Body of pancreas (tissue), 4 donors: ENCODE measurements around the gene HNRNPC. TPM values are rescaled to one million over a fixed set of nuclear protein-coding genes. Genes with fewer than 3 reads are reported as not detected.

Experiments
- ATAC-seq: fragments of 150-250 bp; one replicate; pipeline ENCODE4 v1.9.1; 2016
- DNase-seq, 4 donors: peaks; one replicate each; pipeline ENCODE4 v3.0.0-alpha.2; 2019
- H3K27ac ChIP-seq, 4 donors: fragments of 200-600 bp; sonication (generic); 1 replicate in 3 of 4; 2 replicates in 1 of 4; pipeline versions ENCODE4 v1.5.1 to v1.6.1; 2016 to 2019; ENCODE audit warnings: mild to moderate bottlenecking in 1 of 4, mixed read lengths in 1 of 4, moderate library complexity in 1 of 4
- H3K27me3 ChIP-seq, 2 donors: fragments of 200-600 bp; sonication (generic); one replicate each; pipeline ENCODE4 v1.6.0; 2016; ENCODE audit warnings: mild to moderate bottlenecking in 1 of 2
- H3K36me3 ChIP-seq, 2 donors: fragments of 200-600 bp; sonication (generic); replicated peaks in 1 of 2; 2 replicates each; pipeline ENCODE4 v1.5.1; 2016; ENCODE audit warnings: low read depth in 2 of 2; ENCODE audit not compliant: insufficient read depth in 1 of 2
- H3K4me1 ChIP-seq: fragments of 200-600 bp; sonication (generic); one replicate; pipeline ENCODE4 v1.6.0; 2016
- H3K4me3 ChIP-seq, 2 donors: fragments of 200-600 bp; sonication (generic); 1 replicate in 1 of 2; 2 replicates in 1 of 2; pipeline ENCODE4 v1.5.1; 2016 to 2019
- H3K9me3 ChIP-seq, 3 donors: fragments of 200-600 bp; sonication (generic); 1 replicate in 2 of 3; 2 replicates in 1 of 3; pipeline ENCODE4 v1.5.1; 2016
- POLR2A ChIP-seq, 3 donors: fragments of 450-650 bp; IDR thresholded peaks; one replicate each; pipeline ENCODE4 v1.6.1; 2016; ENCODE audit warnings: antibody characterized with exemption in 3 of 3, mild to moderate bottlenecking in 2 of 3
- WGBS, 2 donors: methylation state at CpG; one replicate each; pipeline ENCODE4 v1.1.5; 2017; 5-methylcytosine and 5-hydroxymethylcytosine counted together
- intact Hi-C: fragments of 100-400 bp; cut with DNase I; formaldehyde crosslinking; loops from one replicate; pipeline ENCODE4 v1.15.1; 2023
- total RNA-seq, 2 donors: library from RNA; depleted of rRNA; stranded (reverse); fragments of >200 nt; gene quantifications; one replicate each; pipeline ENCODE4 v1.1.0, GENCODE V29; 2016
- TF ChIP-seq, protein P1 (sequence below), 7 experiments: fragments of 450-650 bp in 4 of 7; fragments of 200-600 bp in 3 of 7; sonication (generic) in 3 of 7; IDR thresholded peaks; one replicate each; pipeline ENCODE4 v1.5.1; 2016 to 2019; ENCODE audit warnings: antibody characterized with exemption in 7 of 7

HNRNPC gene
- total RNA-seq, 2 donors from 2014 or later, result 245 to 251 TPM

DNA sequence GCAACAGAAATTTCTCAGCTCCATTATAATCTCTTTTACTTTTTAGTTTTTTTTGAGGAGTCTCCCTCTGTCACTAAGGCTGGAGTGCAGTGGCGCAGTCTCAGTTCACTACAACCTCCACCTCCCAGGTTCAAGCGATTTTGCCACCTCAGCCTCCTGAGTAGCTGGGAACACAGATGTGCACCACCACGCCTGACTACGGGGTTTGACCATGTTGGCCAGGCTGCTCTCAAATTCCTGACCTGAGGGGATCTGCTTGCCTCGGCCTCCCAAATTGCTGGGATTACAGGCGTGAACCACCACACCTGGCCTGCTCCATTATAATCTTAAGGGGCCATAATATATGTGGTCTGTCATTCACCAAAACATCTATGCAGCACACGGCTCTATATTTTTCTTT is 23.4 kb downstream of the HNRNPC start:
- intact Hi-C loops, result no loop called here
- DNase-seq (no peak), ATAC-seq (no peak)
- H3K36me3 ChIP-seq, result peaks cover 4 to 12% of the 10 kb centered on the region in 2 donors
- no peak for TF ChIP-seq POLR2A (IDR thresholded peaks at IDR 0.05)
- TF ChIP-seq, protein P1, sequence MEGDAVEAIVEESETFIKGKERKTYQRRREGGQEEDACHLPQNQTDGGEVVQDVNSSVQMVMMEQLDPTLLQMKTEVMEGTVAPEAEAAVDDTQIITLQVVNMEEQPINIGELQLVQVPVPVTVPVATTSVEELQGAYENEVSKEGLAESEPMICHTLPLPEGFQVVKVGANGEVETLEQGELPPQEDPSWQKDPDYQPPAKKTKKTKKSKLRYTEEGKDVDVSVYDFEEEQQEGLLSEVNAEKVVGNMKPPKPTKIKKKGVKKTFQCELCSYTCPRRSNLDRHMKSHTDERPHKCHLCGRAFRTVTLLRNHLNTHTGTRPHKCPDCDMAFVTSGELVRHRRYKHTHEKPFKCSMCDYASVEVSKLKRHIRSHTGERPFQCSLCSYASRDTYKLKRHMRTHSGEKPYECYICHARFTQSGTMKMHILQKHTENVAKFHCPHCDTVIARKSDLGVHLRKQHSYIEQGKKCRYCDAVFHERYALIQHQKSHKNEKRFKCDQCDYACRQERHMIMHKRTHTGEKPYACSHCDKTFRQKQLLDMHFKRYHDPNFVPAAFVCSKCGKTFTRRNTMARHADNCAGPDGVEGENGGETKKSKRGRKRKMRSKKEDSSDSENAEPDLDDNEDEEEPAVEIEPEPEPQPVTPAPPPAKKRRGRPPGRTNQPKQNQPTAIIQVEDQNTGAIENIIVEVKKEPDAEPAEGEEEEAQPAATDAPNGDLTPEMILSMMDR (IDR thresholded peaks at IDR 0.05), result no peak
- H3K4me1 ChIP-seq, result peaks cover 71% of the 10 kb centered on the region
- H3K27ac ChIP-seq, result no peak overlapping the region
- H3K4me3 ChIP-seq, result no peak overlapping the region
- no peaks in the 10 kb centered on the region for H3K9me3 ChIP-seq
- WGBS, 2 donors, result 83 to 94% methylated on average over 5 to 7 of the region's 7 CpGs
- H3K27me3 ChIP-seq, result no peaks in the 10 kb centered on the region

DNA sequence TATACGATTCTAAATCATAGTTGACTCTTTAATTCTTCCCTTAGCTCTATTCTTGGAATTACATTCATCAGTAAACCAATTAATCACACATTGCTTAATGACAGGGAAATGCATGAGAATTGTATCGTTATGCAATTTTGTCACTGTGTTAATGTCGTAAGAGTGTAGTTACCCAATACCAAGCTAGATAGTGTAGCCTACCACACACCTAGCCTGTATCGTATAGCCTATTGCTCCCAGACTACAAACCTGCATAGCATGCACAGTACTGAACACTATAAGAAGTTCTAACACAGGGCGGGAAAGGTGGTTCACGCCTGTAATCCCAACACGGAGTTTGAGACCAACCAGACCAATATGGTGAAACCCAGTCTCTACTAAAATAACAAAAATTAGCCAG is 24.7 kb downstream of the HNRNPC start:
- H3K27ac ChIP-seq, result no peak overlapping the region
- H3K9me3 ChIP-seq, result no peaks in the 10 kb centered on the region
- intact Hi-C loops, result no loop called here
- no peak overlapping the region for H3K4me3 ChIP-seq
- DNase-seq, result no peak
- WGBS, 2 donors, result 61 to 74% methylated on average over 7 of the region's 7 CpGs
- peaks cover 0 to 4% of the 10 kb centered on the region in 2 donors for H3K36me3 ChIP-seq
- ATAC-seq, result peak; percentile 26
- peaks cover 76% of the 10 kb centered on the region for H3K4me1 ChIP-seq
- TF ChIP-seq, protein P1 (IDR thresholded peaks at IDR 0.05), result no peak
- TF ChIP-seq POLR2A (IDR thresholded peaks at IDR 0.05), result no peak
- no peaks in the 10 kb centered on the region for H3K27me3 ChIP-seq

DNA sequence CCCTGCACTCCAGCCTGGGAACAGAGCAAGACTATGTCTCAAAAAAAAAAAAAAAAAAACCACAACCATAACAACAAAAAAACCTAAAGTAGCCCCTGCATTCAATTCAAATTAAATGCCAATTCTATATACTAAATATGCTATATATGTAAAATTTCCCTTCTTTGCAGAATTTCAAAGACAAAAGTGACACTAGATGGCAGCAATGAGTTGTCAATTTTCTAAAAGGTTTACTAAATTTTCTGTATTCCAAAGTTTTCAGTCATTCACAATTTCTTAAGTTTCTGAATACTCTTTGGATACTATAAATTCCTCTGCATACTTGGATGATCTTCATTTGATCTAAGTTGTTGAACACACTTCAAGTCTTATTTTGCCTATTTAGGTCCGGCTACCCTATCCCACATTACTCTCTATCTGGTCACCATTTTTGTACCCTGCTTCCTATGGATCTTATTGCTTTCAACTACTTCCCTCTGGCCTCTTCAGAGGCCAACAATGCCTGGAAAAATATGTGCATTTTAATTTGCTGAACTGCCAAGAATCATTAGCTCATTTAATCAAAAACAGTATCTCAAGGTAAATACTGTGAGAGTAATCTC is 27.9 kb downstream of the HNRNPC start:
- intact Hi-C loops, result no loop called here
- 77 to 80% methylated on average over 1 of the region's 1 CpG for WGBS, 2 donors

DNA sequence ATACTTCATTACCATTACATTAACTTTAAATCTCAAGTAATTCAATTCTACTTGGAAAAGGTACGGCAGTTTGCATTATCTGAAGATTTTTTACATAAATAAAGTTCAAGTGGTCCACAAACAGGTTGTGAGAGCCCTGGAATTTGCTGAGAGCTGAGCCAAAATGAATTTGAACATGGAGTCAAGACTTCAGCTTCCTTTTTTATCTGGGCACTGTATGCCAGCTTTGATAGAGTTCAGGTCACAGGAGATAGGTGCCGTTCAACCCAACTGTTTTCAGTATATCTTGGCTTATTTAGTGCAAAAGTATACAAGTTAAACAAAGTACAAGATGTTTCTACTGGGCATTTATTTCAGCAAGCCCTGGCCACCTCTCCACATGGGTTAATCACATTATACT is 28.8 kb downstream of the HNRNPC start:
- intact Hi-C loops, result no loop called here
- 31 to 33% methylated on average over 2 of the region's 2 CpGs for WGBS, 2 donors
- Histone ChIP-seq H3K27me3 (no peaks in the 10 kb centered on the region), H3K4me1 (peaks cover 71% of the 10 kb centered on the region), H3K4me3 (no peak overlapping the region), H3K36me3 (peaks cover 0 to 1% of the 10 kb centered on the region in 2 donors), H3K27ac (peak overlapping the region in 2 of 4 donors; percentile 1 to 23), H3K9me3 (no peaks in the 10 kb centered on the region)
- TF ChIP-seq POLR2A (IDR thresholded peaks at IDR 0.05), result no peak
- TF ChIP-seq, protein P1 (IDR thresholded peaks at IDR 0.05), result no peak
- no peak for DNase-seq
- ATAC-seq, result no peak

More for the DNA sequence above, 27.9 kb downstream of the HNRNPC start:
- no peak for TF ChIP-seq POLR2A (IDR thresholded peaks at IDR 0.05)
- TF ChIP-seq, protein P1 (IDR thresholded peaks at IDR 0.05), result peak in 6 of 7 experiments; percentile 26 to 53 (median 32)
- DNase-seq (no peak), ATAC-seq (no peak)
- Histone ChIP-seq H3K4me3 (no peak overlapping the region), H3K36me3 (peaks cover 0 to 1% of the 10 kb centered on the region in 2 donors), H3K4me1 (peaks cover 70% of the 10 kb centered on the region), H3K27ac (no peak overlapping the region), H3K27me3 (no peaks in the 10 kb centered on the region), H3K9me3 (no peaks in the 10 kb centered on the region)
